Inflammatory macrophage treated with lipopolysaccharide for 4 hours (primary cell): ENCODE measurements around the gene PSMB9.

Experiments used
- DNase-seq: peaks from one replicate; pipeline ENCODE4 v3.0.0-alpha.2; 2020

PSMB9 gene

DNA sequence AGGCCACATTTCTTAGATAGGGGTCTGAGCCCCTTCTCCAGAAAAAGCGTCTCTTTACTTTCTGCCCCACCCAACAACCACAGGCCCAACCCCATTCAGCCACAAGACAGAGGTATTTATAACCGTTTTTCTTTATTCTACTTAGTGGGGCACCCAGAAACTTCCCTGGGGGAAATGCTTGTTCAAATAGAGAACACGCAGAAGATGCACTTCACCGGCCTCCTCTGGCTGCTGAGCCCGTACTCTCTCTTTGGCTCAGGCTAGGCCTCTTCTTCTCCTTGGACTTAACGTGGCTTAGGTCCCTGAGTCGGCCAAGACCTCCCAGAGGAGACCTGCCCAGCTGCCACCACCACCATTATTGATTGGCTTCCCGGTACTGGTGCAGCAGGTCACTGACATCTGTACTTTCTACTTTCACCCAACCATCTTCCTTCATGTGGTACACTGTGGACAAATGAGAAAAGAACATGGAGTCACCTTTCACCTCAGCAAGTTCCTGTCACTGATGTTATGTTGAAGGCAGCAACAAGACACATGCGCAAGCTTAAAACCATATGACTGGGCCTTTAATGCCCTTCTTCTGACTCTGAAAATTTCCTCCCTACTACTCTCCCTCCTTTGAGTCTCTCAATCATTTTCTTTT is 13.3 kb upstream of the PSMB9 start:
- DNase-seq: no peak

DNA sequence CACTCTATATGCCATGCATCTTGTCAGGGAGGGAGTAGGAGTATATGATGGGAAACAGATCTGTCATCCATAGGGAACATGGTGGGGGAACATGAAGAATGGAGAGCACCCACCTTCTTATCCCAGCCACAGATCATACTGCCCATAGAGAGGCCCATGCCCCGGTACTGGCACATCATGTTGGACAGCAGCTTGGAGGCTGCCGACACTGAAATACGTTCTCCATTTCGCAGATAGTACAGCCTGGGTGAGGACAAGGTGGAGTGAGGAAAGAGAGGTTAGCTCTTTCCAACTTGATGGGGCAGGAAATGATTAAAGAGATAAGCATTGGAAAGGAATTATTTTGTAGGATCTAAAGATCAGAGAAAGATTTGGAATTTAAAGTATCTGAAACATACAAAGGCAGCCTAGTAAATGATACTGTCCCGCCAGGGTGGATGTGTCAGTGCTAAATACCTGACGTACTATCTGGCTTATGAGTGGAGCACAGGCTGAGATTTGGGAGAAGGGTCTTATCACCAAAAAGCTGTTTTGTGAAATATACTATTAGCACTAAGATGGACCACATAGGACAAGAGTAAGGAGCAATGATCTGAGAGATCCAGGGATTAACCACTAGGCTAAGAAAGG is 11.9 kb upstream of the PSMB9 start:
- no peak for DNase-seq

DNA sequence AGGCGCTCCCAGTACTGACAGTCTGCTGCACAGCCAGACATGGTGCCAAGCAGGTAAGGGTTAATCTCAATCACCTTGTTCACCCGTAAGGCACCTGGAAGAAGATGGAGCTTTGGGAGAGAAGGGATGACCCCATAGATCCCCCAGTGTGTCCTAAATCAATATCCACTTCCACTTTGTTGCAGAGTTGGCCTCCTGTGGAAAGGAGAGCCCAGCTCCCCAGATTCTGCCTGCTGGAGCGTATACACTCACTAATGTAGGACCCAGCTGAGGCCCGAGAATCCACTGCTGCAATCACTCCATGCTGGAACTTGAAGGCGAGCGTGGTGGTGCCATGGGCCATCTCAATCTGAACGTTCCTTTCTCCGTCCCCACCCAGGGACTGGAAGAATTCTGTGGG is 11.3 kb upstream of the PSMB9 start:
- DNase-seq: no peak

DNA sequence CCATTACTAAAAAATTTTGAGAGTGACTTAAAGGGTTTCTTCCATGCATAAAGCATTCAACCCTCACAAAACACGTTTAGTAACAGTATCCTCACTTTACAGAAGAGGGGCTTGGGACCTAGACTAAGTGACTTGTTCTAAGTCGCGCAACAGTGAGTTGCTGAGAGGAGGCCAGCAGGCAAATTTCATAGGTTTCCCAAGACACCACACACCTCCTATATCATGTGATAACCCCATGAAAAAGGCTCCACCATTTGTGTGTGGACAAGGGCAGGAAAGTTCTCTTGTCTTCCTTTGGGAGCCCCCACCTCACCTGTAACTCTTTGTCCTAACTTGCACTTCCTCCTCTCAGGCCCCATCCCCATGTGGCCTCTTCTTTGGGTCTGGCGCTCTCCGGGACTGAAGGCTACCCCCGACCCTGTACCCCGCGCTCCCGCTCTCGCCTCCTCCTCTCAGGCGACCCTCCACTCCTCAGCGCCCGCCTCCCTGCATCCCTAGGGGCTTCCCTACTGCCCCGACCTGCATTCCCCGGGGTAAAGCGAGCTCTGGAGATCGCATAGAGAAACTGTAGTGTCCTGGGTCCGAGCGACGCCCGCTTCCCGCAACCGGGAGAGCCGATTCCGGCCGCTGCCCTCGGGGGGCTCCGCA is 10.5 kb upstream of the PSMB9 start:
- DNase-seq: peak; percentile 39

DNA sequence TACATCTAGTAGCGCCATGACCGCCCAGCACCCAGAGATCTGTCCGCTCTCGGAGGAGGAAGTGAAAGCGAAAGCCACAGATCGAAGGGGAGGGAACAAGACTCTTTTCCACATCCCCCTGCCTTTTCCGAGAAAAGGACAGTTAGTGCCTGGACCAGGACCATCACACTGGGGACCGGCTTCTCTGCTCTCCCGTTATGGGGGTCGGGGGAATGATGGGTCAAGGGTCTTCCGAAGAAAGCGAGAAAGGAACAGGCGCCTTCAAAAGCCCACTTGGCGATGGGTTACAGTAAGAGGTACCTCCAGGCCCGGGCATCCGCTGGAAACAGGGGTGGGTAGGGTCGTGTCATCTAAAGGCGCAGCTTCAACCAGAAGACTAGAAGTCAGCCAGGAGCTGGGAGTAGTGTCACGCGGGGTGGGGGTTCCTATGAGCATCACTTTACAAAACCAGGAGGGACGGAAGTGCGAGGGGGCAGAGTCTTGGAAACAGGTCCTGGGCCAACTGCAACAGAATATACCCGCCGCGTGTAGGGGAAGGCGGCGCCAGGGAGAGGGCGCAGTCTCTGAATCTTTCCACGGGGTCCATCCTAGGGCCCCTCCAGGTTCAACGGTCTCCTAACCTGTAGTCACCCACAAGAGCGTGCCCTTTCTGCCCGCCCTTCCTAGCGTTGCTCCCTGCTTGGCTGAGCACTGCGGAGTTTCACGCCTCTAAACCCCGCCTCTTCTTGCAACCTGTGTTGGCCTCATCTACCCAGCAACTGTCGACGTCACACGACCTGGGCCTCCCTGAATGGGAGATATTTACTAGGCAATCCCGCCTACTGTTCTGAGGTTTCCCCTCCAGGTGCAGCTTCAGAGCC is 9.8 kb upstream of the PSMB9 start, which contains the start of gene PSMB8:
PSMB8 (minus strand) TSS at position 69 of the 860 bp plus-strand sequence; CDS start at position 18, 51 bp downstream.
- DNase-seq: peak; percentile 96

DNA sequence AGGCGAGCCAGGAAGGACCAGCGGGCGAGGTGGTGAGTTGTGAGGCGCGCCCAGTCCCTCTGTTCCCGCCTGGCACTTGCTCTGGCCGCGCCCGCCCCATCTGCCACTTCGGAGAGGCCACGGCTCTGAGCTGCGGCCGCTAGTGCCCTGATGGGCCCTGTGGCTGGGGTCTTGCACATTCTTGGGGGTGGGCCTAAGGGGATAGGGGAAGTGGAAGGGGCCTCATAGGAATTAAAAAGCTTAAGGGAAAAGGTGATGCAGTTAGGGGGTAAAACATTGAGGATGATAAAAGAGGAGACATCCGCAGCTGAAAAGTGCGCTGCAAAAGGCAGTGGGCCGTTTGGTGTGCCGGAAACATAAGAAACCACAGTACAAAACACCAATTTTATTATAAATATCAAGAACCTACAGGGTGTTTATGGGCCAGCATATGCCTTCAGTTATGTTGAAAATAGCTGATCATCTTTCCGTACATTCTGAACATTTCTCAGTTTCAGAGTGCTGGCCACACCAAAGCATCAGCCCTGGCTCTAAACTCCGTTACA is 9.1 kb upstream of the PSMB9 start:
- DNase-seq: no peak

DNA sequence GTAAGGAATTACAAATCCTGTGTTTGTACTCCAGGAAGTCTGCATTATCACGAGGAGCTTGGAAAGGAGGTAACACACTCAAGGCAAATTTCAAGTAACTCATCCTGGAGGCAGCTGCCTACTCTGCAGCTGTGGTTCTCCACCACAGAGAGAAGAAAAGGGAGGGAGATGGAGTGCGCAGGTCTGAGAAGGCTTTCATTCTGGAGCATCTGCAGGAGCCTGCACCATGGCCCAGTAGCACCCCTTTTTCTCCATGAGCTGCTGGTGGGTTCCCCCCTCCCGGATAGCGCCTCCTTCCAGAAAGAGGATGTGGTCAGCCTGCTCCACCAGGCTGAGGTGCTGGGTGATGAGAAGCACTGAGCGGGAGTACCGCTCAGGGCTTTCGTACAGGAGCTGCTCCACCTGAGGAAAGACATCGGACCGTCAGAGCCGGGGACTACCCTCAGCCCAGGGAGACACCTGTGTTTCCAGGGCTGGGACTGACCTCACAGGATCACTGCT is 8.6 kb upstream of the PSMB9 start:
- DNase-seq: peak; percentile 47

DNA sequence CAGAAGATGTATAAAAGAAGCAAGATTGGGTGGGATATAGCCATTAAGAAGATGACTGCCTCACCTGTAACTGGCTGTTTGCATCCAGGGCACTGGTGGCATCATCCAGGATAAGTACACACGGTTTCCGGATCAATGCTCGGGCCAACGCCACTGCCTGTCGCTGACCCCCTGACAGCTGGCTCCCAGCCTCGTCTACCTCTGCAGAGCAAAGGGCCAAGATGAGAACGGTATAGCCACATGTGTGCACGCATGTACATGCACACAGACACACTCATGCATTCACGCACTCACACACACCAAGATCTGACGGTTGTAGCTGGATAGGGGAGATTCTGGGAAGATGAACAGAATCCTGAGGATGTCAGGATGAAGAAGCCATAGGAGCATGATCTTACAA is 7.0 kb upstream of the PSMB9 start:
- DNase-seq: no peak

DNA sequence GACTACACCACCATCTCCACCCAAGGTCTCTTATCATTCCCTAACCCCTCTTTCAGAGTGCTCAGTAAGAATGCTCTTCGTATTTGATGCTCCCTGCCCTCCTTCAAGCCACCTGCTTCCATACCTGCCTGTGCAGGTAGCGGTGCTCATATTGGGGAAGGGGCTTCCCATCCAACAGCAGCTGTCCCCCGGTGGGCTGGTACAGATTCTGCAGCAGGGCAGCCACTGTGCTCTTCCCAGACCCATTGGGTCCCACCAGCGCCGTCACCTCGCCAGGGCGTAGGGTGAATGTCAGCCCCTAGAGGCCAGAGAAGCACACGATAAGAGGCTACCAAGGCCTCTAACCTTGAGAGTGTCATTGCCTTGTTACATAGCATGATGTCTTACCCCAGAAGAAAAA is 6.2 kb upstream of the PSMB9 start:
- DNase-seq: no peak

DNA sequence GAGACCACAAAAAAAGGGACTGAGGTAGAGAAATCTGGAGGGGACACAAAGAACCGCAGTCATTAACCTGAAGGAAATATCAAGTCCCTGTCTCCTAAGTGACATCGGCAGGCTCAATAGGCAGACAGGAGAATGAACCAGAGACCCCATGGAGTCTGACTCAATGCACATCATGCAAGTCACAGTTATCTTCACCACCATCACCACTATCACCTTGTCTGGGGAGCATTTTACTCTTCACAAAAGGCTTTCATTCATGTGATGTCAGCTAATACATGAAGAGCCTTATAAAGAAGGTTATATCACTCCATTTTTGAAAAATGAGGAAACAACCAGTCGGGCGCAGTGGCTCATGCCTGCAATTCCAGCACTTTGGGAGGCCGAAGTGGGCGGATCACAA is 4.9 kb upstream of the PSMB9 start:
- no peak for DNase-seq

DNA sequence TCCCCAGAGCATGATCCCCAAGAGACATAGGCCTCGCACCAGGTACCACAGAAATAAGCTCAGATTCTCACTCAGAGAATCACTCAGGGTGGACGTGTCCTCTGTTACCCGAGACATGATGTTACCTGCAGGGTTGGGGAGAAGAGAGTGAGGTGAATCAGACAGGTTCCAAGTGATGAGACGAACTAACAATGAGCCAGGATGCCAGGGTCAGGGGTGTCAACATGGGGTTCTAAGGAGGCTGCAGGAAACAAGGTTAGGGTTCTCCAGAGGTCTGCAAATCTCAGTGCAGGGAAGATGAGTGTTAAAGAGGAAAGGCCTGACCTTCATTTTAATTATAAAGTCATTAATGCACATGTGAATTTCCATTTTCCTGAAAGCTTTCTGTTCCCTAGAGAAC is 3.0 kb upstream of the PSMB9 start:
- no peak for DNase-seq

DNA sequence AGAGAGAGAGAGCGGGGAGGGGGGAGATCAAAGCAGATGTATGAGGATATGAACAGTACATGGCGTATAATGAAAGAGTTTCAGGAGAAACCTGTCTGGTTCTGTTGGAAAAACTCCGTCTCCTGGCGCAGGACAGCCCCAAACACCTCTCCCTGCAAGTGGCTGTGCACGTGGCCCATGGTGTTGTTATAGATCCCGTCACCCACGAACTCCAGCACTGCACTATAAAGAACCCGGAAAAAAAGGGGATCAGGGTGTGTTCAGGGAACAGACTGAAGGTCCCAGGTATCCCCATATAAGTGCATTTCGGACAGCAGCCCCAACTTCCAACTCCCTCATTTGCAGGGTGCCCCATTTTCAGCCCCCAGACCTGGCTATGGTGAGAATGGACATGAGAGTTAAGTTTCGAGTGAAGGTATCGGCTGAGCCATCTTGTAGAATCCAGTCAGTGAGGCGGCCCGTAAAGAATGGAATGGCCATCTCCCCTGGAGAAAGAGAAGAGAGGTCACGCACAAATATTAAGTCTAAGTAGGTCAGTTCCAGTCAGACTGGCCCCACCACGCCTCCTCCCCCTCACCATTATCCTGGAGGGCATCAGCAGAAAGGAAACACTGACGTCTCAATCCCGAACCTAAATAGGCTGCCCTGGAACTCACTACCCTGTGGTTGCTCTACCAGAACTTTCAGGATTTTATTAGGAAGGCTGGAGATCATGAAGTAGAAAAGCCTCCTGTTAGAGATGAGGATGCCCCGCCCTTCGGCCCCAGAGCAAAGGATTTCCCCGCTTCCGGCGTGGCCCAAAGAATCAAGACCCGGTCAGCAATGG is 1.8 kb upstream of the PSMB9 start:
- DNase-seq: peak; percentile 36

DNA sequence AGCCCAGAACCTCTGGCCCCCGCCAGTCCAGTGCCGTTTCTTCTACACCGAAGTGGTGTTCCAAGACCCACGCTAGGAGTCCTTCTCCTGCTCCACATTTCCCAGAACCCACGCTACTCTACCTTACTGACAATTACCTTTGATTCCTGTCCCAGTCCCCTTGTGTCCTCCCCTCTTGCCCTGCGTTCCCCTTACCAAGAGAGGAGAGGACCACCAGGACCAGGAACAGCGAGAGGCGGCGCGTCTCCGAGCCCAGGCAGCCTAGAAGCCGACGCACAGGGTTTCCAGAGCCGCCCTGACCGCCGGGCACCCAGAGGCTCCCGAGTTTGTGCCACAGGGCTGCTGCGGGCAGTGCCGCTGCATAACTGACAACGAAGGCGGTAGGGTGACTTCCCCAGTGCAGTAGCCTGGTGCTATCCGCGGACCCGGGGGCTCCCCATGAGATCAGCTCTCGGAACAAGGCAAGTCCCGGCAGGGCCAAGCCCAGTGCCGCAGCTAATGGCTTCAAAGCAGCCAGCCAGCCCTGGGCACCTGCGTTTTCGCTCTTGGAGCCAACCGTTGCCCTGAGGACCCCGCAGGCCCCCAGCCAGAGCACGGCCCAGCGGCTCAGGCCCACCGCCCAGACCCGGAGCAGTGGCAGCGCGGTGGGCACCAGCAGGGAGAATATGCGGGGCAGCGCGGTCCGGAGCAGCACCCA is 1.0 kb upstream of the PSMB9 start:
- peak; percentile 78 for DNase-seq

DNA sequence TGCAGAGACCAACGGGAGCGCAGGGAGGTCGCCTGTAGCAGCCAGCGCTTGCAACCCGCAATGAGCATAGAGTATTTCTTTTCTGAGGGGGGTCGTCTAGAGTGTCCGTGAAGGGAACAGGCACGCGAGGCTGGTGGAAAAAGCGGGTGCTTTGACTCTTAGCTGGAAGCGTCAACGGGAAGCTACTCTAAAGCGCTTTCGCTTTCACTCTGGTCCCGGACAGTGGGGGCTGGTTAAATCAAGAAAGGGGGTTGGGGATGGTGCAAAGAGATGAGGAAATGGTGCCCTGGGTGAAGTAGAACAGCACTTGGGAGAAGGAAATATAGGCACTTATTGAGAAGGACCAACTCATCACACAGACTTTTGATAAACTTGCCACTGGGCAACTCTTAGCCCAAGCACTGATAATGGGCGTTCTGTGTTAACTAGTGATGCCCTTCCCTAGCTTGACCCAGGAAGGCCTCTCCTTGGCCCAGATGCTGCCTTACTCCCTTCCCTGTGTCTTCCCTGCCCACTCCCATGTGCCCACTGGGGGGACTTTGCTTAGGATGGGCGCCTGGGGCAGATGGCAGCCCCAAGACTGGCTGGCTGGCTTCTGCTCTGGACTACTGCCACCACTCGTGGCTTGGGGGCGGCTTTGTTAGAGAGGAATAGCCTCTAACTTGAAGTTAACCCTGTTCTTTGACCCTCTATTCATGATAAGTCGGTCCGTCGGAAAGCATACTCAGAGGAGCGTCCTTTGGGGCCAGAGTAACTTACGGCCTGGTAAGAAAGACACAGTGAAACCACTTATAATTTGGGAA is 585 bp downstream of the PSMB9 start:
- peak; percentile 88 for DNase-seq

DNA sequence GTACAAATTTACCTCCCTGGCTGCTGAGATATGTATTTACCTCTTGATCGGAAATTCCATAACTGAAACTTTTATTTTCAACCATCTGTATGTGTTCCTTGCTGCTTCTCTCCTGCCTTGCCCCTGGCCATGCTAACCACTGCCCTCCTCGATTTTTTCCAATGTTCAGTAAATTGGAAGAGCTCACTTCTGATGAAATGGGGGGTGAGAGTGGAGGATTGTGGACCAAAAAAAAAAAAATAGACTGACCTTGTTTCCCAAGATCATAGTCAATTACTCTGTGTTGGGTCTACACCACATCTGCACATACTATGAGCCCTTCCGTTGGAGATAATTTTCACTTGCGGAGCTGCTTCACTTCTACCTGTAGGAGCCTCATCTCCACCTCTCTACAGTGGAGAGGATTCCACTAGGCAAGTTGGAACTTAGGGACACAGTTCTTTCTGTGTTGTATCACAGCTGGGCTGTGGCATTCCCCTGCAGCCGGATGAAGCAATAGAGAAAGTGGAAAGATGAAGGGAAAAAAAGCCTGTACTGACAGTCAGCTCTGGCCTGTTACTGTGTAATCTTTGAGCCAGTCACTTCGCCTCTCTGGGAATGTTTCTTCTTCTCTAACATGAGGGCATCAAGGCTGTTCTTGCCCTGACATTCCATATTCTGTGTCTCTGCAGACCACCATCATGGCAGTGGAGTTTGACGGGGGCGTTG is 1.6 kb downstream of the PSMB9 start:
- DNase-seq: peak; percentile 53

DNA sequence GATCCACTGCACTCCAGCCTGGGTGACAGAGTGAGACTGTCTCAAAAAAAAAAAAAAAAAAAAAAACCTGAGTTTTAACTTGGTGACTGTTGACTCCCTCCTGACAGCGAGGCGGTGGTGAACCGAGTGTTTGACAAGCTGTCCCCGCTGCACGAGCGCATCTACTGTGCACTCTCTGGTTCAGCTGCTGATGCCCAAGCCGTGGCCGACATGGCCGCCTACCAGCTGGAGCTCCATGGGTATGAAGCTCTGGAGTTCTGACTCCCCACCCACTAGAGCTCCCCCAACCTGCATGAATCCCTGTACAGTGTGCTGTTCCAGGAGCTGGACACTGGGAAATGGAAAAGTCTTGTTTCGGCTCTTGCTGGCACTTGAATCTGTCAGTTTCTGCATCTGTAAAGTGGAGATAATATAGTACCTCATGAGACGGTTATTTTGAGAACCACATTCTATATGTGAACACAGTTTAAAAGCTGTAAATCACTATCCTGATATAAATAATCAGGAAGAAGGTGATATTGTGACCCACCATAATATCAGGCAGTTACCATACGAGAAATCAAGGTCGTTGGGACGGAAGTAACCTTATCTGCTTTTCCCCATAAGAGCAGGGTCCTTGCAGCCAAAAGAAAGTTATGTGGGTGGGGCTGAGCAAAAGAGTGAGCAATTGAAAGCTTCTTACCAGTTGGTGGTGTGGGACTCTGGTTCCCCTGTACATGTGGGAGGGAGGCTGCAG is 3.3 kb downstream of the PSMB9 start:
- DNase-seq: no peak

DNA sequence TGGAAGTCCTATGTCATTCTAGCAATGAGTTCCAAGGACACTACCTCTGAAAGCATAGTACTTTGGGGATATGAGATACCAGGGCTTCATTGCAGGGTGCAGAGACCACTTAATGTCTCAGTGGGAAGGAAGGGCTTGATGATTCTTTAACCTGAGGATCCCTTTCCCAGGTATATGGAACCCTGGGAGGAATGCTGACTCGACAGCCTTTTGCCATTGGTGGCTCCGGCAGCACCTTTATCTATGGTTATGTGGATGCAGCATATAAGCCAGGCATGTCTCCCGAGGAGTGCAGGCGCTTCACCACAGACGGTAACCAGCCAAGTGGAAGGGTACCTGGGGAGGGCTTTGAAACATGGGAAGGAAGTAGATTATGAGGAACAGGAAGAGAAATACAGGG is 4.2 kb downstream of the PSMB9 start:
- no peak for DNase-seq

DNA sequence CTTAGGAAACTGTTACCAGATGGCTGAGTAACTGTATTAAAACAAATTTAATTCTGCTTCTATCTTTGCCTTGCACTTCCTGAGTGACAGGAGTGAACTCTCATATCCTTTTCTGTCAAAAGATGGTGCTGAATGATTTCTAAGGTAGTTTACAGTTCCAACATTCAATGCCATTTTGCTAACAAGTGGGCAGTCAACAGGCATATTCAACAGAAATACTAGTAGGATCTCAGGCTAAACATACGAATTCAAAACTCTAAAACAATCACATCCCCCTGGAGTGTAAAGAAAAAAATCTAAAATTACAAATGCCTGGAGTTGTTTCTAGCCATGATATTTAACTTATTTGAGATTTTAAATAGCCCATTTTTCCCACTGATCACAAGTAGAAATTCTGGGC is 6.7 kb downstream of the PSMB9 start:
- DNase-seq: no peak

DNA sequence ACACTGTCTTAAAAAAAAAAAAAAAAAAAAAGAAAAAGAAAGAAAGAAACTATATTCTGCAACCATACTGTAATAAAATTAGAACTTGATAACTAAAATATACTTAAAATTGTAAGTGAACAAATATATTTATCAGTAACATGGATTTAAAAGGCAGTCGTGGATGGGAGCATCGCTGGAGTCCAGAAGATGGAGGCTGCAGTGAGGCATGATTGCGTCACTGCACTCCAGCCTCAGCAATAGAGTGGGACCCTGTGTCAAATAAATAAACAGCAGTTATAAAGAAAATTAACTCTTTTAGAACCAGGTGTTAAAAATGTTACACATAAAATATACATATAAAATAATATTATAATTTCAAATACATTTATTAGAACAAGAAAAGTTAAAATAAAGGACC is 8.7 kb downstream of the PSMB9 start:
- DNase-seq: no peak
